ENCODE measurements around the gene MED13L.
A peak's percentile ranks its signal among the peaks of the same experiment; 100 is the strongest.

The MED13L gene

DNA sequence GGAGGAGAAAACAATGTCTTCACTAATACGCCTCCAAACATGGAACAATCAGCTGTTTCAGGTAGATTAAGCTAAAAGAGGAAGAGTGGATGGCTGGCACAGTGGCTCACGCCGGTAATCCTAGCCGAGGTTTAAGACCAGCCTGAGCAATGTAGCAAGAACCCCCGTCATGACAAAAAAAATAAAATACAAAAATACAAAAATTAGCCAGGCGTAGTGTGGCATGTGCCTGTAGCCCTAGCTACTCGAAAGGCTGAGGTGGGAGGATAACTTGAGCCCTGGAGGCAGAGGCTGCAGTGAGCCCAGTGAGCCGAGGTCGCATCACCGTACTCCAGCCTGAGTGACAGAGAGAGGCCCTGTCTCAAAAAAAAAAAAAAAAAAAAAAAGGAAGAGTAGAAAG is 1.2 kb upstream of the MED13L start:
- no peak for DNase-seq (ENCODE audit: low read depth in 3 of 3, low spot score in 1 of 3)

DNA sequence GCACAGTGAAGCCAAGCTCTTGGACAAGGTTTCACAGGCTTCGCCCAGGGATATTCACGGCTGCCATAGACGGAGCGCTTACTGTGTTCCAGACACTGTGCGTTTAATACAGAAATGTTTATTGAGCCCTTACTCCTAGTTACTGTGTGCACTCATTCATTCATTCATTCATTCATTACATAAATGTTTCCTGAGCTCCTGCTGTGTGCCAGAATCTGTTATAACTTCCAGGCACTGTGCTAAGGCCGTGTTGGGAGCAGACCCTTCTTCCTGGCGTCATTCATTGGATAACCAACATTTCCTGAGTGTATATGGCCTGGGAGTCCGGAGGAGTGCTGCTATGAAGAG is 760 bp upstream of the MED13L start:
- no peak for DNase-seq (ENCODE audit: low read depth in 3 of 3, low spot score in 1 of 3)

DNA sequence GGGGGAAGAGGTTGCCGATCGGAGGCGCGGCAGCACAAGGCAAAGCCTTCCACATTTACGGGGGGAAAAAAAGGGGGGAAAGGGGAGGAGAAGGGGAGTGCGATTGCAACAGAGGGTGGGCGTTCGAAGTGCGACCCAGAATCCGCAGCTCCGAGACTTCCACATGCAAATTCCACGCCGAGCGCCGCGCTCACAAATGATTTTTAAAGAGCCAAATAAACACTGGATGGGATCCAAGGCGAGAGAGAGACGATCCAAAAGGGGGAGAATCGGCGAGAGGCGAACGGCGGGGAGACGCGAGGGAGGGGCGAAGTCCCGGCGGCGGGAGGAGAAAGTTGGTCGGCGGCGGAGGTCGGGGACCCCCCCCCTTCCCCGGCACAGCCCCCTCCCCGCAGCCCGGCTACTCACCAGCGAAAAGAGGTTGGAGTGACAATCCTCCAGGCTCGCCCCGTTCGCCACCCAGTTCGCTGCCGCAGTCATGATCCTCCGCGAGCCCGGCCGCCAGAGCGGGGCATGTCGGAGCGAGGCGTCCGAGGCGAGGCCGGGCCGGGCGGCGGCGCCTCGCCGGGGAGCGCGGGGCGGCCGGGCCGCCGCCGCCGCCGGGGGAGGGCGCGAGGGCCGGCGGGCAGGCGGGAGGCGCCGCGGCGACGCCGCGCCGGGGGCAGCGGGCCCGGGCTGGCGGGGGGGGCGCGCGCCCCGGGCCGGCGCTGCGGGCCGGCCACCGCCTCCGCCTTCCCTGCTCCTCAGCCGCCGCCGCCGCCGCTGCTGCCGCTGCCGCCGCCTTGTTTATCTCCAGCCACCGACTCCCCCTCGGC is 634 bp downstream of the MED13L start:
- DNase-seq (ENCODE audit: low read depth in 3 of 3, low spot score in 1 of 3), result peak in 1 of 3 donors; percentile 46

DNA sequence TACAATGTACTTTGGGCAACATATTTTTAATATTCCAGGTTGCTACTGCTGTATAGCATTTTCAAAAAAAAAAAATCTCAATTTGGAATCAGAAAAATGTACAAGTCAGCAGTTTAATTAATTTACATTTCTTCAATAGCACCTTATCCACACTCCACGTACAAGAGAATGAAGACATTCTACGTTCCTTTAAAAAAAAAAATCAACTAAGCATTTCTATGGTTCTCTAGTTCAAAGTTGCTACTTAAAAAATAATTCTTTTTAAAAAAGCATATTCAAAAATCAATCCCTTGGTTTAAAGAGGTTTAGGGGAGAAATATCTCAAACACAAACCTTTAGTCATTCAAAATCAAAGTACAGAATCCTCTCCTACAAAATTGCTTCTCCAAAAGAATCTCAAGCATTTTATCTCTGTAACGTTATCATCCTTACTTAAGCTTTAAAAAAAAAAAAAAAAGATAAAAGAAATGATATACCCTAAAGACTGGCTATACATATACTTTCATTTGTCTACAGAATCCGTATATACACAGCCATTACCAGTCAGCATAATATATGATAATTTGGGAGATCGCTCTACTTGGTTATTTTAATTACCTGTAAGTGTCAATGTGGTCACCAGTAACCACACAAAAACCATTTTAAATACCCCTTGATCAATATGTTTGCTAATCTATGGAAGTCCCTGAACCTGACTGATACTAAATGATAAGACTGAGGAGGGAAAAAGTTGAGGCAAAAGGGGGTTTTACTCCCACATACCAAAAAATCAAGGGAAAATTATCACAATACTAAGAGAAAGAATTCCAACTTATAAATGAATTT is 2.7 kb downstream of the MED13L start:
- DNase-seq (ENCODE audit: low read depth in 3 of 3, low spot score in 1 of 3), result no peak

DNA sequence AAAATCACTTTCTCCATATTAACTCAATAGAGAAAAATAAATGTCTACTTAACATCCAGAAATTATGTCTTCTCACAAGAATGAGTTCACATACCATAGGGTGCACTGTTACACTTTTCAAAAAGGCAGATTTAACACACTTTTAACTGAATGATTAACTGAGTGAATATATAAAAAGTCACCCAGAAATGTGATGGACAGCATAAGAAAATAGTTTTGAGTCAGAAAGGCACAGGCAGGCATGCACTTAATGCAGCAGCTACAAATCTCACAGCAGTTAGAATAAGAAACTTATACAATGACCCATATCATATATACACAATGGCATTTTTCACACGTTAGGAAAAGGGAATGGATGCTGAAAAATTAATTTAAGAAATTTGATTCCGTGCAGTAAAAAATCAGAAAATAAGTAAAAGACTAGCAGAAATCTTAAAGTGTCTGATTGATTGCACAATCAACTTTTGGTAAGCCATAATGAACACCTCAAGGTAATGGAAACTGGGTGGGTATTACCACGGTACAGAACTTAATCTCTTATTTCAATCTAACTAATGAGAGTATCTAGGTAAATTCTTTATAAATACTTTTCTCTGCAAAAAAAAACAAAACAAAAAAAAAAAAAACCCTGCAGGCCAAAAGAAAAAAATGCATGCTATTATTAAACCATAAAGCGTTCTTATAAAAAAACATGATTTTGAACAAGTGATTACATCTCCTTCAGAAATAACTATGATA is 3.5 kb downstream of the MED13L start:
- no peak for DNase-seq (ENCODE audit: low read depth in 3 of 3, low spot score in 1 of 3)

DNA sequence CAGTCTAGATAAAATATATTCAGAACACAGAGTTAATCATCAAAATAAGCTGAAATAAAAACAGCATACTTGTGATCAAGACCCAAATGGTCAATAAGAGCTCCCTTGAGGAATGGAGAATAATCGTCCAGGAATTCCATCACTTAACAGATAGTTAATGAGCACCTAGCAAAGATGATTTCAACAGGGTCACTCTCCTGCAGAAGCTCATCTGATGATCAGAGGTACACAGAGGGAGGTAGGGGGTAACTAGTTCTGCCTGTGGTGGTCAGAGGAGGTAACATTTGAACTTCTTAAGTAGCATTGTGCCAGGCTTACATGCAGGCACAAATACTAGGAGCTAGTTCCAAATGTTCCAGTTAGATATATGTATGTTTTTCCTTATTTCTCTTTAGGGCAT is 9.5 kb downstream of the MED13L start:
- no peak for DNase-seq (ENCODE audit: low read depth in 3 of 3, low spot score in 1 of 3)

DNA sequence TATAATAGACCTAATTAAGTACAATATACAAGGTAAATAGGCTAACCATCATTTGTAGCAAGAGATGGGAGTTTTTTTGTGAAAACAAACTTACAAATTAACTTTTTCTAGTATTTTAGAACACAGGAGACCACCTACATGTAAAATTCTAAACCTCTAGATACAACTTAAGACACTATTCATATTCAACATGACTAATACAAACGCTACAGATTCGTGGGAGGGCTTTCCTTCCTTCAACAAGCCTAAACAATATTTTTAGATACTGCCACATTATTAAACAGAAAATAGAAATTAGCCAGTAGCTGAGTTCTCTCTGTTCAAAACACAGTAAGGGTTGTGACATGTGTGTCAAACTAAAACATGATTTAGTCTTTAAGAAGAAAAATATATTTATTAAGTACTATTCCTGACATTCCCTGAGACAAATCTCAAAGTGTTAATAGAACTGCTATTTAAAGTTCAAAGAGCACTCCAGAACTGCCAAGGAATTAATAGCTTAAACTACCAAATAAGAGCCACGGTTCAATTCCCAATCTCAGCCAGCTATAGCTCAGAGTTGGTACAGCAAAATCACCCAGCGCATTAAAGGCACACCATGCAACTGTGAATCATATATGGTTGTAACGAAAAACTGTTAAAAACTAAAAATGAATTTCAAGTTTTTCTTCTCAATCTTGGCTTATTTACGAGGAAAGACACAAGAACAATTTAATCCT is 10.7 kb downstream of the MED13L start:
- no peak for DNase-seq (ENCODE audit: low read depth in 3 of 3, low spot score in 1 of 3)

DNA sequence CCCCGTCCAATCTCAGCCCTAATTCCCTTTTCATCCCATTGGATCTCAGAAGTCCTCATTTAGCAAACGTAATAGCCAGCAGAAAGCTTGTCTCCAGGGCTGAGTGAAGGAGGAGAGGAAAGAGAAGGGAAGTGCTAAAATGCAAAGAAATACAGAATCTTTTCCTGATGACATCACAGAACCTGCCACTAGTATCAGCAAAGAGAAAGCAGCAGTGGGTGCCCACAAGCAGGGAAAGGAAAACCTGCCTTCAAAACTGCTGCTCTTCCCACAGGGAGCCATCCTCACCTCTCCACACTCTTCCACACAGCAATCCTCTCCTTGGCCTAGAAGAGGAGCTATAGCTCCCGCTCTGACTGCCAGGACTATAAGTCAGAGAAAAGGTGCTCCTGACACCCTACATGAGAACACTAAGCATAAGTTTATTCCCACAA is 11.3 kb downstream of the MED13L start:
- DNase-seq (ENCODE audit: low read depth in 3 of 3, low spot score in 1 of 3), result no peak

DNA sequence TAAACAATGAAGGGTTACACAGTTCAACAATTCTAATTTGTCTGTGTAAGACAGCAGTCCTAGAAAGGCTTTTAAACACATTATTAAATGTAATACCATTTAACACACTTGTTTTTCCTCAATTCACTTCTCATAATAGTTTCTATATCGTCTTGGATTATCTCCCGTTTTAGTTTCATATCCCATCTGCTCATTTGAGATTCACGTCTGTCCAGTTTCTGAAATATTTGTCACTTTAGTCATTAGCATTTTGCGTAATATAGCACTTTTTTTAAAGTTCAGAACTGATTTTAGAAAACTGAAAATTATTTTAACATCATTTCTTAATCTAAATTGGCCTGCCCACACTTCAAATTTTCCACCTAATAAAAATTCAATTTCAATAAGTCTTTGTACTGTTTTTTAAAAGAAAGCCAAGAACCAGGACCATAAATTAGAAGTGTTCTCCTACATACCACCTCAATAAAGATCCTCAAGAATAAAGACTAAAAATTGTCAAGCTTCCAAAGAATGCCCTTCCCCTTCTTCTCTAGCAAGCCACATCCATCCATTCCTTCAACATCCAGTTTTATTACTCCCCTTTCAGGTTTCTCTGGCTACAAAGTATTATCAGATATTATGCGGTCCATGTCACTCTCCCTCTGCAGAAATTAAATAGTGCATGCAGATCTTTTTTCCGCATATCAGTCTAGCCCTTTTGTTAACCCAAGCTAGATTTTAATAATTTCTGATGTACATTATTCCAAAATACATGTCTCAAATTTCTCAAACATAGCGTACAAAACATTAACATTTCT is 11.9 kb downstream of the MED13L start:
- no peak for DNase-seq (ENCODE audit: low read depth in 3 of 3, low spot score in 1 of 3)

DNA sequence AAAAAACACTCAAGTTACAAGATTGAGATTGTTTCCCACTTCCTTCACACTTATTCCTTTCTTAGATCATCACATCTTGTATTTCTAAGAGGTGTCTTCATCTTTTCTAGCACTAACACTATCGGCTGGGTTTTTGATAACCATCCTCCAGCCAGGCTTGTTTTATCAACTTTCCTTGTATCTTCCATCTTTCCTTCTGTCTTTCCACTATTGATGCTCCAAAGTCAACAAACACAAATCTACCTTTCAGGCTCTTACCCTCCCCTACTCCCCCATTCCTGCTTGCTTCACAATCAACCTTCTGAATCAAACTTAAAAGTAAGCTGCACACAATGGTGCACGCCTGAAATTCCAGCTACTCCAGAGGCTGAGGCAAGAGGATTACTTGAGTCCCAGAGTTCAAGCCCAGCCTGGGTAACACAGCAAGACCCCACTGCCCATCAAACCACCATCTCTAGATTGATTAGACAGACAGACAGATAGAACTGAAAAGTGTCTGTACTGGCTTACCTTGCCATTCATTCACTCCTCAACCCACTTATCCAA is 12.9 kb downstream of the MED13L start:
- no peak for DNase-seq (ENCODE audit: low read depth in 3 of 3, low spot score in 1 of 3)

DNA sequence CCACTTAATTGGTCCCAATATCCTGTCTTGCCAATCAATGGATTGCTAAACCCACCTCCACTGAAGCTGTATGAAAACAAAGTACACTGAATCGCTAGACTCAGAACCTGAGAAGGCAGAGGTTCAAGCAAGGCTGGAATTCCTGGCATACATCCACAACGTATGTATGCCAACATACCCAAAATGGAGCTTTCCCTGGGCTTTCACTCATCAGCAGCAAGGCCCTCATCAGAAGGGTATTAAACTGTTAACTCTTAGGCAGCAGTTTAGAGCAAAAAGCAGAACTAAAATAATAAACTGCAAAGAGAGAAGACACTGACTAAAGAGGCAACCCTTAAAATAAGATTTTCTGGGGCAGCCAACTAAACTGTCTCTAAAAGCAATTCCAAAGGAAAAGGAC is 13.6 kb downstream of the MED13L start:
- no peak for DNase-seq (ENCODE audit: low read depth in 3 of 3, low spot score in 1 of 3)

DNA sequence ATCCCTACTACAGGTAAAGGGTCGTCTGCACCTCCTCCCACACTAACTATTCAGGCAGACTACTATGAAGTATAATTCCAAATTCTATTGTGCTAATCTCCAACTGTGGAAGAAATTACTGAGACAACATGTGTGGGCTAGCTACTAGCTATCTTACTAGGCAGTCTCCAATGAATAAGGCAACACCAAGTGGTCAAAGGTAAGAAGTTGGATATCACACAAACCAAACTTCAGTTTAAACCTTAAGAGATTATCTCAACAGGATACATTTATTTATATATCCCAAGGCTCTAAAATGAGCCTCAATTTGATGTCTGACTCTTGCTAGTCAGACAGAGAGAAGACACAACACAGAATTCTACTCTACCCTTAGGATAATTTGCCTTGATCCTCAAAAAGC is 14.1 kb downstream of the MED13L start:
- no peak for DNase-seq (ENCODE audit: low read depth in 3 of 3, low spot score in 1 of 3)

DNA sequence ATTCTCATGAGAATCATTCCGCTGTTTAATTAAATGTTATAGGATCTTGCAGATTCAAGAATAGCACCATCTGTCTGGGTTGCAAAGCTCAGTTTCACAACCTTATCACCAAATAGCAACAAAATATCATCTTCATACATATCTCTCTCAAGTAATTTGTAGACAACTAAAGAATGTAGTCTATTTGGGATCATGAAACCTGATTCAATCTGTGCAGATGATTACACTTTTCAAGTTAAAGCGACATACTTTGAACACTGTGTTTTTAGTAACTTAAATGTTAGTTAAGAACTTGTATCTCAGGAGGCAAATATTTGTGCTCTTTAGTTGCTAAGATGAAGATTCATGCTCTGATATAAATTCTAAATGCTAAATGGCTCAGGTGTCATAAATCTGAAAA is 14.8 kb downstream of the MED13L start:
- no peak for DNase-seq (ENCODE audit: low read depth in 3 of 3, low spot score in 1 of 3)

DNA sequence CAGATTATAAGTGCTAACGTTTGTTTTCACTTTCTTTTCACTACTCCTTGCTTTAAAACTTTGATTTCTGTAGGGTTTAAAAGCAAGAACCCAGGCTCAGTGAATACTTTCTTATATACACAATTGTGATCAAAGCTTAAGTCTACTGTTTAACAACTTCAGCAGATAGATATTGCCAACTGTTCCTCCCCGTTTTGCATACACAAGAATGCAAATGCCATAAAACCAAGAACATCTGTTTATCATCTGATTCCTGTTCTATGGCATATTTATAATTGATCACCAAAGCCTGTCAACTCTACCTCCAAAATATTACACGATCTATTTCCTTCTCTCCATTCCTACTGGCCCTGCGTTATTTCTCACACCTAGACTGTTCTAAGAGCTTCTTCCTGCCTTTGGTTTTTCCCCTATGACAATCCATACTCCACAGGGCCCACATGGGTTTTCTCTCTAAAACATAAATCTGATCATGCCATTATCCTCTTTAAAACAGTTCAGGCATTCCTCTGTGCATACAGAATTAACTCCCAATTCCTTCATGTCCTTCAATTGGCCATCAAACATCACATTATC is 15.9 kb downstream of the MED13L start:
- no peak for DNase-seq (ENCODE audit: low read depth in 3 of 3, low spot score in 1 of 3)

DNA sequence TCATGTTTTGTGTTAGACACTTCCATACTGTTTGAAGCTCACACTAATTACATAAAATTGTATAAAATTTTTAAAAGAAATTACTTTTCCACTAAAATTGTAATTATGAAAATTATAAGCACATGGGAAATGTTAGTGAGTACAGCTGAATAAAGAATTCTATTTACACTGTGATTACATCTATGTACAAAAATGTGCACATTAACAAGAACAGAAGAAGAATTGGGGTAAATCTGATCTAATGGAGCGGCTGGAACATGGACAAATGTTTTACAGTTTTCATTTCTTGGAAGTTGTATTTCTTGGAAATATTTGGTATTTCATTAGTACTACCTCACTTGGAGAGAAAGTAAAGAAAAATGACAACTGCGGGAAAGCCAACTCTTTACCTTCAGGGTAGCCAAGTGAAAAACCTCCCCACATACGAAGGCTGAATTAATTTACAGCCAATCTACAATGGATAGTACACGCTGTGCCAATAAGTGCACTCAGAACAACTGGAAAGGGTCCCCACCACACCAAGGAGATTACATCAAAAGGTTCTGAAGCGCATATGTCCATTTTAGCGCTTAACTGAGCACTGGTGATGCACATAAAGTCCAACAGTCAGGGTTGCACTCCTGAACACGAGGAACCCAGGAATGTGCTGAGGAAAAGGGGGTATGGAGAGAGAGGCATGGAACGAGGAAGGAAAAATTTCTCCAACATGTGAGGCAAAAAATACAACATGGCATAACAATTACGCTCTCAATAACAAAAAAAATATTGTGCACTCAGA is 17.5 kb downstream of the MED13L start:
- DNase-seq (ENCODE audit: low read depth in 3 of 3, low spot score in 1 of 3), result no peak

DNA sequence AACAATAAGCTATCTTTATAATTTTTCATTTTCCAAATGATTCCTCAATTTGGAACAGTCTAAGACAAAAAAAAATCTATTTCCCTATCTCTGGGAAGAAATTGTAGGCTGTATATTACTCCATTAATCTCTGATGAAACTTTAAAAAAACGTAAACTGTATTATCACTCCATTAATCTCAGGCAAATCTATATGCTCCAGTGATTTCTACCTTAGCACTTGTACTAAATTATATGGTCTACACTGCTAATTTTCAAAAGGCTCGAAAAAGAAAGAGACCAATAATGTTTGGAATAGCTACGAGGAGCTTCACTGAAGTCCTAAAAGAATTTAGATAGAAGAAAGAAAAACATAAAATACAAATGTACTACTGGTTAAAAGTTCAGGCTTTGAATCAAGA is 19.7 kb downstream of the MED13L start:
- DNase-seq (ENCODE audit: low read depth in 3 of 3, low spot score in 1 of 3), result no peak

DNA sequence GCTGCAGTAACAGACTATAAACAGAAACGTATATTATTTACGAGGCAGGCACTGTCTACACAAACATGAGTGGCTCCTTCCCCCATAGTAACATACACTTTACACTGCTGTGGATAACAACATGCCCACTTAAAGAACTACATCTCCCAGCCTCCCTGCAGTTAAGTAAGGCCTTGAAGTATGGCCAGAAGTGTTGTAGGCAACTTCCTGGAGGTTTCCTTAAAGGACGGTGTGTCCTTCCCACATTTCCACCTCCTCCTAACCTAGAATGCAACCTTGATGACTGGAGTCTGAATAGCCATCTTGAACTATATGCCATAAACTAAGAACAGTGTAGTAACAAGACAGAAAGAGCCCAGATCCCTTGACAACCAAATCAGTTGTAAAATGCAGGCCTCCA is 20.3 kb downstream of the MED13L start:
- no peak for DNase-seq (ENCODE audit: low read depth in 3 of 3, low spot score in 1 of 3)

DNA sequence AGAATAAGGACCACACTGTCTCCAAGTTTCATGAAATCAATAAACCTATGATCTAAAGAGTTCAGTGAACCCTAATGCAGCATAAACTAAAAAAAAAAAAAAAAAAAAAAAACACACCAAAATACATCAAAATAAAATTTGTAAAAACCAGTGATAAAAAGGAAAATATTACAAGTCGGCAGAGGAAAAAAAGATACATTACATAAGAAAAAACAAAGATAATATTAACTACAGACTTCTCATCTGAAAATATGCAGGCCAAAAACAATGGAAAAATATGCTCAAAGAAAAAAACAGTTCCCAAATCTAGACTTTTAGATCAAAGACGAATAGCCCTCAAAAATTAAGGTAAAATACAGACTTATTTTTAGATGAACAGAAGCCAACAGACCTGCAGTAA is 27.6 kb downstream of the MED13L start:
- DNase-seq (ENCODE audit: low read depth in 3 of 3, low spot score in 1 of 3), result no peak

DNA sequence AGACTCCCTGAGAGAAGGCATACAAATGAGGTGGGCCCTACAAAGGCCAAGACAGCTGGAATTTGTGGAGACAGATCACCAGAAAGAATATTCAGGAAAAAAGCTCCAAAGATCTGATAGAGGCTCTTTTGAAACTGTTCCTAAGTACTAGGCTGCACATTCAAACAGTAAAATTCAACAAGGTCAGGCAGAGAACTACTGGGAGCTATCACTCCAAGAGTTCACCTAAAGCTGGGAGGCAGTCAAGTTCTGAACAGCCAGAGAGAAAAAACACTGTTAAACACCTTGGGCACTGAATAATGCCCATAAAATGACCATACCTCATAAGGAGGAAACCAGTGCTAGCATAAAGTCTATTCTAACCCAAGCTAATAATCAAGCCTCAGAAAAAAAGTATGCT is 28.6 kb downstream of the MED13L start:
- DNase-seq (ENCODE audit: low read depth in 3 of 3, low spot score in 1 of 3), result no peak

Measured in stimulated activated CD4-positive, alpha-beta T cell treated with anti-CD3 and anti-CD28 coated beads, TNF-alpha, amount 100 ng/mL, for 1 hour (primary cell).